Testis (tissue), 3 donors: ENCODE data around the gene GGA1. TPM values are rescaled to one million over a fixed set of nuclear protein-coding genes. Genes with fewer than 3 reads are reported as not detected.
A peak's percentile ranks its signal among the peaks of the same experiment; 100 is the strongest.

Experiments
- DNase-seq: peaks from one replicate; pipeline ENCODE4 v3.0.0-alpha.2; 2019
- H3K27ac ChIP-seq, 2 donors: fragments of 200-600 bp; sonication (generic); one replicate each; pipeline ENCODE4 v1.5.1; 2019
- H3K27me3 ChIP-seq: fragments of 200-600 bp; sonication (generic); one replicate; pipeline ENCODE4 v1.5.1; 2019
- H3K36me3 ChIP-seq: fragments of 200-600 bp; sonication (generic); one replicate; pipeline ENCODE4 v1.5.1; 2017; ENCODE audit warnings: low read depth; ENCODE audit errors: missing control alignments
- H3K4me1 ChIP-seq: fragments of 200-600 bp; sonication (generic); one replicate; pipeline ENCODE4 v1.5.1; 2019
- H3K4me3 ChIP-seq, 2 donors: fragments of 200-600 bp; sonication (generic); one replicate each; pipeline ENCODE4 v1.5.1; 2017 to 2019
- H3K9me3 ChIP-seq: fragments of 200-600 bp; sonication (generic); one replicate; pipeline ENCODE4 v1.5.1; 2017
- CTCF ChIP-seq, 3 experiments: fragments of 450-650 bp in 2 of 3; fragments of 200-600 bp in 1 of 3; sonication (generic) in 1 of 3; IDR thresholded peaks; one replicate each; pipeline ENCODE4 v1.5.1; 2016 to 2019; ENCODE audit warnings: antibody characterized with exemption in 3 of 3, mild to moderate bottlenecking in 2 of 3, moderate library complexity in 1 of 3
- POLR2A ChIP-seq: fragments of 450-650 bp; IDR thresholded peaks from one replicate; pipeline ENCODE4 v1.6.1; 2017; ENCODE audit warnings: antibody characterized with exemption, mild to moderate bottlenecking, moderate library complexity
- WGBS, 2 donors: methylation state at CpG; one replicate each; pipeline ENCODE4 v1.1.5; 2018; 5-methylcytosine and 5-hydroxymethylcytosine counted together
- intact Hi-C: fragments of 100-400 bp; cut with DNase I; formaldehyde crosslinking; loops from one replicate; pipeline ENCODE4 v1.15.1; 2023; ENCODE audit warnings: low total_unique reads
- polyA plus RNA-seq: library from polyadenylated mRNA; stranded (reverse); fragments of 350-450 nt; fragmentation: Illumina TruSeq; extraction: RNeasy Lipid Tissue Mini Kit (QIAGEN cat#74804); gene quantifications from one replicate; pipeline ENCODE4 v1.2.3, GENCODE V29; 2014; ENCODE audit warnings: low read depth, low replicate concordance; ENCODE audit not compliant: insufficient read depth
- total RNA-seq, 2 donors: library from RNA; depleted of rRNA; stranded (reverse); fragments of >200 nt; gene quantifications; one replicate each; pipeline ENCODE4 v1.2.3, GENCODE V29; 2016

The GGA1 gene
- total and polyA plus RNA-seq, 3 donors from 2014 or later: 274 to 359 (median 354) TPM

GRCh38 chr22:37610480-37611129 lies 2.0 kb downstream of the GGA1 start:
- H3K9me3 ChIP-seq: no peaks in the 10 kb centered on the region
- no peaks in the 10 kb centered on the region for H3K36me3 ChIP-seq
- TF ChIP-seq CTCF (IDR thresholded peaks at IDR 0.05): no peak
- TF ChIP-seq POLR2A: no peak
- DNase-seq: peak; percentile 56
- 59 to 78% methylated on average over 15 of the region's 15 CpGs for WGBS, 2 donors
- intact Hi-C loops: no loop called here
- peaks cover 51% of the 10 kb centered on the region for H3K4me1 ChIP-seq
- H3K27ac ChIP-seq: peak overlapping the region; percentile 94 to 96
- no peaks in the 10 kb centered on the region for H3K27me3 ChIP-seq
- peak overlapping the region in 1 of 2 donors; percentile 98 for H3K4me3 ChIP-seq

- H3K4me1 ChIP-seq: peaks cover 51% of the 10 kb centered on the region
- H3K9me3 ChIP-seq: no peaks in the 10 kb centered on the region
- H3K27me3 ChIP-seq: no peaks in the 10 kb centered on the region
- peak overlapping the region; percentile 94 to 96 for H3K27ac ChIP-seq
- 35 to 40% methylated on average over 6 of the region's 6 CpGs for WGBS, 2 donors
- TF ChIP-seq CTCF (IDR thresholded peaks at IDR 0.05) (no peak), POLR2A (no peak)
- intact Hi-C loops: no loop called here
- no peaks in the 10 kb centered on the region for H3K36me3 ChIP-seq
- DNase-seq: peak; percentile 80
- no peak overlapping the region for H3K4me3 ChIP-seq
Measured at GRCh38 chr22:37611207-37611606, 2.6 kb downstream of the GGA1 start.

GRCh38 chr22:37616201-37617083 lies 7.8 kb downstream of the GGA1 start:
- no peaks in the 10 kb centered on the region for H3K9me3 ChIP-seq
- DNase-seq: no peak
- no peaks in the 10 kb centered on the region for H3K36me3 ChIP-seq
- H3K27me3 ChIP-seq: no peaks in the 10 kb centered on the region
- no peak for TF ChIP-seq POLR2A
- H3K4me3 ChIP-seq: no peak overlapping the region
- H3K27ac ChIP-seq: no peak overlapping the region
- 86 to 90% methylated on average over 17 to 25 of the region's 27 CpGs for WGBS, 2 donors
- peaks cover 19% of the 10 kb centered on the region for H3K4me1 ChIP-seq
- intact Hi-C loops: no loop called here

GRCh38 chr22:37617431-37617830 lies 8.8 kb downstream of the GGA1 start:
- 82 to 95% methylated on average over 1 of the region's 1 CpG for WGBS, 2 donors
- no peaks in the 10 kb centered on the region for H3K36me3 ChIP-seq
- no peak for TF ChIP-seq POLR2A
- no peak for TF ChIP-seq CTCF (IDR thresholded peaks at IDR 0.05)
- H3K4me3 ChIP-seq: no peak overlapping the region
- no peak overlapping the region for H3K27ac ChIP-seq
- peaks cover 12% of the 10 kb centered on the region for H3K4me1 ChIP-seq
- H3K9me3 ChIP-seq: no peaks in the 10 kb centered on the region
- intact Hi-C loops: no loop called here
- H3K27me3 ChIP-seq: no peaks in the 10 kb centered on the region
- no peak for DNase-seq

GRCh38 chr22:37618072-37618656 lies 9.5 kb downstream of the GGA1 start:
- TF ChIP-seq POLR2A (no peak), CTCF (IDR thresholded peaks at IDR 0.05) (no peak)
- Histone ChIP-seq H3K4me1 (peaks cover 10% of the 10 kb centered on the region), H3K27ac (no peak overlapping the region), H3K27me3 (no peaks in the 10 kb centered on the region), H3K36me3 (no peaks in the 10 kb centered on the region), H3K4me3 (no peak overlapping the region), H3K9me3 (no peaks in the 10 kb centered on the region)
- WGBS, 2 donors: 81 to 91% methylated on average over 5 to 14 of the region's 14 CpGs
- intact Hi-C loops: no loop called here
- no peak for DNase-seq
